K562 (cell line): ENCODE measurements around the gene NOLC1. TPM values are rescaled to one million over a fixed set of nuclear protein-coding genes. Genes with fewer than 3 reads are reported as not detected.

ENCODE experiments used
- ATAC-seq: fragments of 200-7000 bp; cut with Tn5 transposase; 3 replicates; pipeline ENCODE4 v1.9.1; 2020; ENCODE audit warnings: moderate library complexity
- BruUV-seq: library from RNA; stranded (reverse); fragments of 400-500 nt; replicated peaks from 2 replicates; lab custom pipeline; 2021; lab: Mats Ljungman, UMichigan
- CTCF ChIA-PET: fragments of 300-600 bp; formaldehyde crosslinking; extraction: SDS; loops from one replicate; lab custom pipeline; 2021; ENCODE audit warnings: low intra/inter-chr PET ratio; lab: Yijun Ruan, JAX
- POLR2A ChIA-PET: fragments of 300-600, 350-650 bp; sonication (Branson Sonifier 250); formaldehyde crosslinking; extraction: SDS; loops from one replicate; lab custom pipeline; 2021; ENCODE audit warnings: antibody characterized with exemption, inconsistent platforms; lab: Yijun Ruan, JAX
- DNase-seq, 4 experiments: peaks; one replicate each; pipeline versions ENCODE4 v3.0.0 to v3.0.0-alpha.2; 2011 to 2018; ENCODE audit warnings: low spot score in 3 of 4, mixed read lengths in 3 of 4; ENCODE audit errors: extremely low read depth in 1 of 4
- FAIRE-seq: peaks from 2 replicates; lab custom pipeline; 2011; peaks lifted over from hg19 to GRCh38; lab: Jason Lieb, UNC
- H2AFZ ChIP-seq: 2 replicates; pipeline ENCODE4 v1.6.0; 2011; ENCODE audit warnings: low read depth, low read length, control low read depth, inconsistent platforms
- H3K27ac ChIP-seq: fragments of 200-600 bp; 3 replicates; pipeline ENCODE4 v1.8.0; 2011; ENCODE audit warnings: low read depth, mild to moderate bottlenecking, control low read depth, inconsistent platforms, low read length, moderate library complexity, mixed read lengths; ENCODE audit errors: extremely low read depth
- H3K27me3 ChIP-seq, 2 experiments: fragments of 300-600 bp in 1 of 2; 2 replicates in 1 of 2; 3 replicates in 1 of 2; pipeline versions ENCODE4 v1.6.0 to v1.8.0; 2011; ENCODE audit warnings: inconsistent platforms in 2 of 2, low read length in 2 of 2, mild to moderate bottlenecking in 1 of 2, mixed read lengths in 1 of 2, moderate library complexity in 1 of 2; ENCODE audit not compliant: control insufficient read depth in 2 of 2, insufficient read depth in 2 of 2
- H3K36me3 ChIP-seq: fragments of 300-600 bp; 3 replicates; pipeline ENCODE4 v1.8.0; 2011; ENCODE audit warnings: mild to moderate bottlenecking, low read length, inconsistent platforms; ENCODE audit not compliant: control insufficient read depth, insufficient read depth
- H3K4me1 ChIP-seq, 2 experiments: fragments of 200-600 bp in 1 of 2; replicated peaks in 1 of 2; 2 replicates in 1 of 2; 3 replicates in 1 of 2; pipeline versions ENCODE4 v1.5.1 to v1.8.0; 2011; ENCODE audit warnings: inconsistent platforms in 2 of 2, low read length in 2 of 2, mild to moderate bottlenecking in 1 of 2, mixed read lengths in 1 of 2, moderate library complexity in 1 of 2; ENCODE audit not compliant: control insufficient read depth in 2 of 2, insufficient read depth in 2 of 2
- H3K4me2 ChIP-seq: 2 replicates; pipeline ENCODE4 v1.6.1; 2011; ENCODE audit warnings: low read length, control low read depth, inconsistent platforms, mixed read lengths; ENCODE audit not compliant: insufficient read depth
- H3K4me3 ChIP-seq: fragments of 200-600 bp; sonication (generic), shearing (Covaris generic); 2 replicates; pipeline ENCODE4 v1.5.1; 2016; ENCODE audit warnings: control low read depth, inconsistent platforms
- H3K79me2 ChIP-seq: fragments of 200-600 bp; 3 replicates; pipeline ENCODE4 v1.8.0; 2011; ENCODE audit warnings: low read length, inconsistent platforms; ENCODE audit not compliant: control insufficient read depth, insufficient read depth
- H3K9ac ChIP-seq, 2 experiments: 2 replicates each; pipeline versions ENCODE4 v1.6.0 to v1.6.1; 2011; ENCODE audit warnings: low read depth in 2 of 2, low read length in 2 of 2, control low read depth in 1 of 2, inconsistent platforms in 1 of 2, mild to moderate bottlenecking in 1 of 2, mixed read lengths in 1 of 2; ENCODE audit not compliant: insufficient read depth in 1 of 2
- H3K9me1 ChIP-seq: one replicate; pipeline ENCODE4 v1.6.0; 2011; ENCODE audit warnings: inconsistent platforms, mild to moderate bottlenecking, low read length, moderate library complexity; ENCODE audit not compliant: control insufficient read depth, insufficient read depth
- H3K9me3 ChIP-seq: replicated peaks from 2 replicates; pipeline ENCODE4 v1.5.1; 2011; ENCODE audit warnings: low read depth, low read length, inconsistent platforms; ENCODE audit not compliant: control insufficient read depth, insufficient read depth
- H4K20me1 ChIP-seq: replicated peaks from 2 replicates; pipeline ENCODE4 v1.6.1; 2011; ENCODE audit warnings: low read length, inconsistent platforms, mixed read lengths; ENCODE audit not compliant: control insufficient read depth, insufficient read depth
- MYNN ChIP-seq, 2 experiments: sonication (generic); formaldehyde crosslinking in 1 of 2; IDR thresholded peaks; 2 replicates each; pipeline versions ENCODE4 v1.5.0 to v1.6.1; 2016 to 2020; ENCODE audit warnings: antibody characterized with exemption in 1 of 2, missing genetic modification reagents in 1 of 2
- POLR2A ChIP-seq: fragments of 450-650 bp; conservative IDR thresholded peaks from 2 replicates; pipeline ENCODE4 v1.6.1; 2016
- POLR2AphosphoS5 ChIP-seq: IDR thresholded peaks from 2 replicates; pipeline ENCODE4 v1.6.1; 2011; ENCODE audit warnings: mild to moderate bottlenecking, low read depth, low read length, moderate library complexity; ENCODE audit not compliant: control insufficient read depth, insufficient read depth
- SUPT5H ChIP-seq: fragments of 450-650 bp; IDR thresholded peaks from 2 replicates; pipeline ENCODE4 v1.6.1; 2016
- YY1 ChIP-seq, 3 experiments: IDR thresholded peaks; 2 replicates each; pipeline ENCODE4 v1.6.1; 2011; ENCODE audit warnings: low read length in 2 of 3, mild to moderate bottlenecking in 2 of 3, moderate library complexity in 2 of 3, borderline replicate concordance in 1 of 3, control low read depth in 1 of 3, low read depth in 1 of 3; ENCODE audit not compliant: insufficient read depth in 3 of 3, insufficient replicate concordance in 2 of 3, control insufficient read depth in 1 of 3, insufficient read length in 1 of 3; ENCODE audit errors: extremely low read depth in 1 of 3
- WGBS: fragments of 100-300 bp; shearing (Covaris generic); methylation state at CpG from one replicate; pipeline ENCODE4 v1.1.6; 2016; ENCODE audit warnings: low coverage, mixed read lengths; ENCODE audit not compliant: insufficient coverage; ENCODE audit errors: missing lambda C conversion rate; 5-methylcytosine and 5-hydroxymethylcytosine counted together
- in situ Hi-C: fragments of 300-500 bp; cut with MboI; formaldehyde crosslinking; loops from 4 replicates; pipeline ENCODE4 v1.15.0; 2018; ENCODE audit warnings: inconsistent platforms, mixed read lengths
- intact Hi-C: fragments of 100-400 bp; cut with micrococcal nuclease; formaldehyde crosslinking; loops from 2 replicates; pipeline ENCODE4 v1.14.2; 2022
- polyA plus RNA-seq, 8 experiments: library from polyadenylated mRNA; depleted of rRNA in 4 of 8; stranded (reverse) in 5 of 8; unstranded in 3 of 8; fragments of >200 nt; fragmentation: Nextera tagmentation in 2 of 8; fragmentation: Illumina TruSeq in 1 of 8; extraction: Ambion mirVana in 2 of 8; extraction: Trizol in 1 of 8; gene quantifications; 2 replicates each; pipeline versions ENCODE4 v1.2.1 to v1.2.3, GENCODE V29; 2011 to 2014; ENCODE audit warnings: inconsistent platforms in 1 of 8, missing spikeins in 1 of 8
- total RNA-seq, 7 experiments: library from RNA; depleted of rRNA in 6 of 7; stranded (reverse); fragments of >200 nt in 6 of 7; fragmentation: Illumina TruSeq in 2 of 7; extraction: Trizol in 2 of 7; gene quantifications; 2 replicates each; pipeline versions ENCODE4 v1.2.1 to v1.2.3, GENCODE V29; 2011 to 2021; ENCODE audit warnings: low replicate concordance in 1 of 7

The NOLC1 gene
- total and polyA plus RNA-seq, 9 of the 15 experiments (the other 6 are each of a cell fraction or from before 2014, with no cell fraction given): 102 to 310 (median 165) TPM

- FAIRE-seq (no peak), DNase-seq (peak in 1 of 4 experiments; percentile 7), ATAC-seq (peak; percentile 54)
- in situ Hi-C loops: no loop called here
- TF ChIP-seq POLR2AphosphoS5 (peak; percentile 43; the same call in 1 of the 2 replicates), POLR2A (0 out of 2 replicates have a peak, but pooled peaks have one; percentile 39), MYNN (IDR thresholded peaks at IDR 0.05) (peak; percentile 30; the same call in 1 of the 2 replicates), MYNN (CRISPR knock-in tag; IDR thresholded peaks at IDR 0.05) (no peak), YY1 (IDR thresholded peaks at IDR 0.05; ENCODE audit: borderline replicate concordance in 1 of 3, control insufficient read depth in 1 of 3, extremely low read depth in 1 of 3, insufficient read depth in 3 of 3, insufficient read length in 1 of 3, insufficient replicate concordance in 2 of 3, low read depth in 1 of 3, low read length in 2 of 3) (no peak), SUPT5H (0 out of 2 replicates have a peak, but pooled peaks have one; percentile 31)
- CTCF ChIA-PET: no interaction called here
- peaks cover 3% of the 10 kb centered on the region for H3K9me1 ChIP-seq
- peaks cover 28% of the 10 kb centered on the region for H3K79me2 ChIP-seq
- peaks cover 65% of the 10 kb centered on the region for H3K36me3 ChIP-seq
- H3K27ac ChIP-seq: no peak overlapping the region
- H3K4me1 ChIP-seq: peaks cover 12 to 16% of the 10 kb centered on the region in 2 experiments; a peak in 4 of 5 replicates
- H3K4me2 ChIP-seq: no peak overlapping the region
- intact Hi-C loops: no loop called here
- no peaks in the 10 kb centered on the region for H3K9me3 ChIP-seq
- no peak overlapping the region for H2AFZ ChIP-seq
- 79% methylated on average over 2 of the region's 2 CpGs for whole genome bisulfite sequencing
- no peaks in the 10 kb centered on the region for H3K27me3 ChIP-seq
- no TSS peak for BruUV-seq
- POLR2A ChIA-PET: interaction anchor here (0.5 to 0.9 kb wide), 3 partner anchors 9 to 787 kb away, joined by 3 to 6 read pairs (median 4); no protein-coding TSS in a partner anchor
- H3K9ac ChIP-seq: peak overlapping the region in 1 of 2 experiments; percentile 20; a peak in 1 of 4 replicates
- H3K4me3 ChIP-seq: no peak overlapping the region
- peaks cover 15% of the 10 kb centered on the region for H4K20me1 ChIP-seq
Measured at GRCh38 chr10:102106998-102107397, 45.2 kb upstream of the NOLC1 start.
